ENCODE data around the gene MAPK9. TPM values are rescaled to one million over a fixed set of nuclear protein-coding genes. Genes with fewer than 3 reads are reported as not detected.

MAPK9 gene
- total and polyA plus RNA-seq, 2 donors, result 14.6 to 20.3 TPM

- WGBS, result 99% methylated on average over 7 of the region's 7 CpGs
- no peak for DNase-seq (ENCODE audit: low read depth in 6 of 9, low spot score in 9 of 9)
- Histone ChIP-seq H3K36me3 (ENCODE audit: control insufficient read depth in 2 of 2, insufficient read depth in 2 of 2, low read length in 1 of 2) (no peaks in the 10 kb centered on the region), H3K9me3 (ENCODE audit: control insufficient read depth in 2 of 2, insufficient read depth in 1 of 2, low read length in 1 of 2) (no peaks in the 10 kb centered on the region), H3K4me3 (ENCODE audit: low read length in 2 of 2) (no peak overlapping the region), H3K27me3 (ENCODE audit: control insufficient read depth in 2 of 2, insufficient read depth in 1 of 2, low read length in 1 of 2) (peaks cover 3 to 30% of the 10 kb centered on the region in 2 donors), H3K27ac (ENCODE audit: low read depth in 1 of 2, low read length in 1 of 2) (no peak overlapping the region), H3K4me1 (ENCODE audit: control insufficient read depth in 2 of 2, insufficient read depth in 2 of 2, low read length in 2 of 2) (no peaks in the 10 kb centered on the region)
Measured at GRCh38 chr5:180329138-180329435, 37.2 kb upstream of the MAPK9 start.

DNA sequence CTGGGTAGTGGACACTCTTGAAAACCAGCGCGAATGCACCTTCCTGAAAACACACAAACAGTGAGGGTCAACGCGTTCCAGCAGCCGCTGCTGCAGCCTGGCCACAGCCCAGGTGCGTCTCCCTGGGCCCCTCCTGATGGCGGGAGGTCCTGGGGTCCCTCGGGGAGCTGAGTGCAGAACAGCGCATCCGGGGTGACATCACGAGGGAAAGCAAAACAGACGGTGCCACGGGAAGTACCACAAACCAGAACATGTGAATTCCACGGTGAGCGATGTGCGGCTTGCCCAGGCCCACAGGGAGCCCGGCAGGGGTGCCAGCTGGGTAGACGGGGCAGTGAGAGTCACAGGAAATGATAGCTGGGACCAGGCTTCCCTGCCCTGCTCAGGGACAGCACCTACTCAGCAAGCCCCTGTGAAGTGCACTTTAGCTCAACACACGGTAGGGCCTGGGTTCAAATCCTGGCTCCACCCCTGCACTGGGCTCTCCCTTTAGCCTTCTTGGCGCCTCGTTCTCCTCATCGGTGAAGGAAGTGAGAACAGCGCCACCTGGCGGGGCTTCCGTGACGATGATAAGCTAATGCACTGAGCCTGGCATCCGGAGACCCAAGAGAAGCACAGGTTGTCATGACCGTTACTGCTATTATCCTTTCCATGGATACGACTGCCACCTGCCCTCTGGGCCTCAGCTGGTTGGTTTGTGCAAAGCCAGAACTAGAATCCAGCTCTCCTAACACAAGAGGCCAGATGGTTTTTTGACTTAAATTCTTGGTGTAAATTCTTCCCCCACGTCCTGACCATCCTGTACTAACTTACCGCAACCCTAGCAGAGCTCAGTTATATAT is 36.6 kb upstream of the MAPK9 start:
- peak; percentile 47 to 85 (median 66) for DNase-seq (ENCODE audit: low read depth in 6 of 9, low spot score in 9 of 9)

DNA sequence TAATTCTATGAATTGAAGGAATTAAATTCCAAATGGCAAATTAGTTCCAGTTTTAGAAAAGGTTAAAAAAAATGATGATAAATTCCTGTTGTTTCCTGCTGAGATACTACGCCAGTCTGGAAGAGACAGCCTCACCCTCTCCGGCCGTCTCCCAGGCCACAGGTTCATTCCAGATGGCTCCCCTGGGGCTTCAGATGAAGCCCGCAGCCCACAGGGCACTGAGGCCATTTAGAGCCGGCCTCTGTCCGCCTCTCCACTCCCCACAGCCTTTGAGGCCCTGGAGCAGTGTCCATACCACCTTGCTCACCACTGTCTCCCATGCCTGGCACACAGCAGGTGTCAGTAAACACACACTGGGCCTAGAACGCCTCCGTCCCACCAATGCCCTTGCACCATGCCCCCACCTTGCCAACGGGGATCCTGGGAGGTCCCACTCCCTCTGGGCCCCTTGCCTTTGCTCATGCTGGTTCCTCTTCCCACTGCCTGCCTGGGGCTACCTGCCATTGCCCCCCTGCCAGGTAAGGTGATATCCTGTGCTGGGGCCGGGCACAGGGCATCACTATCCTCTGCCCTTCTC is 35.2 kb upstream of the MAPK9 start:
- H3K4me1 ChIP-seq (ENCODE audit: control insufficient read depth in 2 of 2, insufficient read depth in 2 of 2, low read length in 2 of 2), result no peaks in the 10 kb centered on the region
- H3K4me3 ChIP-seq (ENCODE audit: low read length in 2 of 2), result no peak overlapping the region
- no peaks in the 10 kb centered on the region for H3K36me3 ChIP-seq (ENCODE audit: control insufficient read depth in 2 of 2, insufficient read depth in 2 of 2, low read length in 1 of 2)
- WGBS, result 95% methylated on average over 10 of the region's 10 CpGs
- no peak for DNase-seq (ENCODE audit: low read depth in 6 of 9, low spot score in 9 of 9)
- H3K27ac ChIP-seq (ENCODE audit: low read depth in 1 of 2, low read length in 1 of 2), result no peak overlapping the region
- no peaks in the 10 kb centered on the region for H3K9me3 ChIP-seq (ENCODE audit: control insufficient read depth in 2 of 2, insufficient read depth in 1 of 2, low read length in 1 of 2)
- peaks cover 2 to 21% of the 10 kb centered on the region in 2 donors for H3K27me3 ChIP-seq (ENCODE audit: control insufficient read depth in 2 of 2, insufficient read depth in 1 of 2, low read length in 1 of 2)

More for the DNA sequence above, 36.6 kb upstream of the MAPK9 start:
- Histone ChIP-seq H3K4me3 (ENCODE audit: low read length in 2 of 2) (no peak overlapping the region), H3K4me1 (ENCODE audit: control insufficient read depth in 2 of 2, insufficient read depth in 2 of 2, low read length in 2 of 2) (no peaks in the 10 kb centered on the region), H3K9me3 (ENCODE audit: control insufficient read depth in 2 of 2, insufficient read depth in 1 of 2, low read length in 1 of 2) (no peaks in the 10 kb centered on the region), H3K27me3 (ENCODE audit: control insufficient read depth in 2 of 2, insufficient read depth in 1 of 2, low read length in 1 of 2) (peaks cover 3 to 27% of the 10 kb centered on the region in 2 donors), H3K36me3 (ENCODE audit: control insufficient read depth in 2 of 2, insufficient read depth in 2 of 2, low read length in 1 of 2) (no peaks in the 10 kb centered on the region), H3K27ac (ENCODE audit: low read depth in 1 of 2, low read length in 1 of 2) (no peak overlapping the region)
- WGBS, result 68% methylated on average over 31 of the region's 31 CpGs

- Histone ChIP-seq H3K27me3 (ENCODE audit: control insufficient read depth in 2 of 2, insufficient read depth in 1 of 2, low read length in 1 of 2) (peaks cover 0 to 6% of the 10 kb centered on the region in 2 donors), H3K9me3 (ENCODE audit: control insufficient read depth in 2 of 2, insufficient read depth in 1 of 2, low read length in 1 of 2) (no peaks in the 10 kb centered on the region), H3K4me3 (ENCODE audit: low read length in 2 of 2) (no peak overlapping the region), H3K27ac (ENCODE audit: low read depth in 1 of 2, low read length in 1 of 2) (no peak overlapping the region), H3K4me1 (ENCODE audit: control insufficient read depth in 2 of 2, insufficient read depth in 2 of 2, low read length in 2 of 2) (no peaks in the 10 kb centered on the region), H3K36me3 (ENCODE audit: control insufficient read depth in 2 of 2, insufficient read depth in 2 of 2, low read length in 1 of 2) (no peaks in the 10 kb centered on the region)
- 89% methylated on average over 8 of the region's 8 CpGs for WGBS
- no peak for DNase-seq (ENCODE audit: low read depth in 6 of 9, low spot score in 9 of 9)
Measured at GRCh38 chr5:180324601-180324950, 32.7 kb upstream of the MAPK9 start.

- Histone ChIP-seq H3K9me3 (ENCODE audit: control insufficient read depth in 2 of 2, insufficient read depth in 1 of 2, low read length in 1 of 2) (no peaks in the 10 kb centered on the region), H3K4me3 (ENCODE audit: low read length in 2 of 2) (no peak overlapping the region), H3K27ac (ENCODE audit: low read depth in 1 of 2, low read length in 1 of 2) (no peak overlapping the region), H3K27me3 (ENCODE audit: control insufficient read depth in 2 of 2, insufficient read depth in 1 of 2, low read length in 1 of 2) (peaks cover 0 to 4% of the 10 kb centered on the region in 2 donors), H3K36me3 (ENCODE audit: control insufficient read depth in 2 of 2, insufficient read depth in 2 of 2, low read length in 1 of 2) (no peaks in the 10 kb centered on the region), H3K4me1 (ENCODE audit: control insufficient read depth in 2 of 2, insufficient read depth in 2 of 2, low read length in 2 of 2) (no peaks in the 10 kb centered on the region)
- WGBS, result 87% methylated on average over 11 of the region's 11 CpGs
- DNase-seq (ENCODE audit: low read depth in 6 of 9, low spot score in 9 of 9), result no peak
Measured at GRCh38 chr5:180323941-180324600, 32.2 kb upstream of the MAPK9 start.

- Histone ChIP-seq H3K27me3 (ENCODE audit: control insufficient read depth in 2 of 2, insufficient read depth in 1 of 2, low read length in 1 of 2) (peaks cover 0 to 5% of the 10 kb centered on the region in 2 donors), H3K9me3 (ENCODE audit: control insufficient read depth in 2 of 2, insufficient read depth in 1 of 2, low read length in 1 of 2) (no peaks in the 10 kb centered on the region), H3K4me3 (ENCODE audit: low read length in 2 of 2) (no peak overlapping the region), H3K4me1 (ENCODE audit: control insufficient read depth in 2 of 2, insufficient read depth in 2 of 2, low read length in 2 of 2) (no peaks in the 10 kb centered on the region), H3K36me3 (ENCODE audit: control insufficient read depth in 2 of 2, insufficient read depth in 2 of 2, low read length in 1 of 2) (no peaks in the 10 kb centered on the region), H3K27ac (ENCODE audit: low read depth in 1 of 2, low read length in 1 of 2) (no peak overlapping the region)
- WGBS, result 96% methylated on average over 14 of the region's 14 CpGs
- no peak for DNase-seq (ENCODE audit: low read depth in 6 of 9, low spot score in 9 of 9)
Measured at GRCh38 chr5:180323160-180323559, 31.3 kb upstream of the MAPK9 start.

DNA sequence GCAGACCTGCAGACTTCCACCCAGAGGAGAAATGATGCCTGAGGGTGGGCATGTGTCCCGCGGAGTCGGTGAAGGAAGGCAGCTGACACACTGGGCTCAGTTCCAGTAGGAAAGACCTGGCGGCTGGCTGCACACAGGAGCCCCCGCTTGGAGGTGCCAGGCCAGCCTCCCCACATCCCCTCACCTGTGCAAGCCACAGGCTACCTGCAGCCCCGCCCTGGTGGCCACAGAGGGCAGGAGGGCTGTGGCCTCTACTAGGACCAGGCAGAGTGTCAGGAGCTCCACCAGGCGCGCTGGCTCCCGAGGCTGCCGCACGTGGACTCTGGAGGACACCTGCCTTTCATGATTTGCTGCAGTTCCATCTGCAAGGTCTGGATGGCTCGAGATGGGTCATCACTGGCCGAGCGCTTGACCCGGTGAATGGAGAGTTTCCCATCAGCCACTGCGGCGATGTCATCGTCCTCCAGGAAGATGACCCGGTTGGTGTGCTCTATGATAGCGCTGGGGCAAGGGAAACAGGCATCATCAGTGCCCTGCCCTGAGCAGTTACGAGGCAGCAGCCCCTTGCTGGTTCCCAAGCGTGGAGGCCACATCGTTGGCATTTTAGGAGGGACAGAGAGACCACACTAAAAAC is 26.7 kb upstream of the MAPK9 start:
- Histone ChIP-seq H3K4me3 (ENCODE audit: low read length in 2 of 2) (no peak overlapping the region), H3K36me3 (ENCODE audit: control insufficient read depth in 2 of 2, insufficient read depth in 2 of 2, low read length in 1 of 2) (no peaks in the 10 kb centered on the region), H3K9me3 (ENCODE audit: control insufficient read depth in 2 of 2, insufficient read depth in 1 of 2, low read length in 1 of 2) (no peaks in the 10 kb centered on the region), H3K4me1 (ENCODE audit: control insufficient read depth in 2 of 2, insufficient read depth in 2 of 2, low read length in 2 of 2) (no peaks in the 10 kb centered on the region), H3K27ac (ENCODE audit: low read depth in 1 of 2, low read length in 1 of 2) (no peak overlapping the region), H3K27me3 (ENCODE audit: control insufficient read depth in 2 of 2, insufficient read depth in 1 of 2, low read length in 1 of 2) (peaks cover 0 to 4% of the 10 kb centered on the region in 2 donors)
- WGBS, result 94% methylated on average over 23 of the region's 23 CpGs
- DNase-seq (ENCODE audit: low read depth in 6 of 9, low spot score in 9 of 9), result no peak

- whole genome bisulfite sequencing, result 97% methylated on average over 20 of the region's 20 CpGs
- Histone ChIP-seq H3K4me3 (ENCODE audit: low read length in 2 of 2) (no peak overlapping the region), H3K27ac (ENCODE audit: low read depth in 1 of 2, low read length in 1 of 2) (no peak overlapping the region), H3K9me3 (ENCODE audit: control insufficient read depth in 2 of 2, insufficient read depth in 1 of 2, low read length in 1 of 2) (no peaks in the 10 kb centered on the region), H3K36me3 (ENCODE audit: control insufficient read depth in 2 of 2, insufficient read depth in 2 of 2, low read length in 1 of 2) (no peaks in the 10 kb centered on the region), H3K4me1 (ENCODE audit: control insufficient read depth in 2 of 2, insufficient read depth in 2 of 2, low read length in 2 of 2) (no peaks in the 10 kb centered on the region), H3K27me3 (ENCODE audit: control insufficient read depth in 2 of 2, insufficient read depth in 1 of 2, low read length in 1 of 2) (peaks cover 0 to 4% of the 10 kb centered on the region in 2 donors)
- DNase-seq (ENCODE audit: low read depth in 6 of 9, low spot score in 9 of 9), result no peak
Measured at GRCh38 chr5:180316586-180316985, 24.7 kb upstream of the MAPK9 start.

GRCh38 chr5:180315762-180316212 is 23.9 kb upstream of the MAPK9 start:
- peak in 7 of 9 donors; percentile 14 to 60 (median 41) for DNase-seq (ENCODE audit: low read depth in 6 of 9, low spot score in 9 of 9)
- no peak overlapping the region for H3K4me3 ChIP-seq (ENCODE audit: low read length in 2 of 2)
- no peaks in the 10 kb centered on the region for H3K4me1 ChIP-seq (ENCODE audit: control insufficient read depth in 2 of 2, insufficient read depth in 2 of 2, low read length in 2 of 2)
- no peaks in the 10 kb centered on the region for H3K36me3 ChIP-seq (ENCODE audit: control insufficient read depth in 2 of 2, insufficient read depth in 2 of 2, low read length in 1 of 2)
- H3K9me3 ChIP-seq (ENCODE audit: control insufficient read depth in 2 of 2, insufficient read depth in 1 of 2, low read length in 1 of 2), result no peaks in the 10 kb centered on the region
- H3K27me3 ChIP-seq (ENCODE audit: control insufficient read depth in 2 of 2, insufficient read depth in 1 of 2, low read length in 1 of 2), result peaks cover 0 to 4% of the 10 kb centered on the region in 2 donors
- H3K27ac ChIP-seq (ENCODE audit: low read depth in 1 of 2, low read length in 1 of 2), result no peak overlapping the region
- 72% methylated on average over 9 of the region's 9 CpGs for WGBS

Data from thymus (tissue), 11 donors.